Measurements from ENCODE around the gene CDCA3. TPM values are rescaled to one million over a fixed set of nuclear protein-coding genes. Genes with fewer than 3 reads are reported as not detected.

Gene CDCA3
- total and polyA plus RNA-seq, 2 of the 13 experiments (the other 11 are each of a cell fraction or from before 2014, with no cell fraction given) = 32.7 to 56.5 TPM

- TF ChIP-seq ZNF142 (CRISPR knock-in tag; IDR thresholded peaks at IDR 0.05) (no peak), ZBTB25 (CRISPR knock-in tag; IDR thresholded peaks at IDR 0.05) (peak; percentile 66; the same call in 1 of the 2 replicates), POLR2AphosphoS5 (IDR thresholded peaks at IDR 0.05; ENCODE audit: low read depth, low read length) (peak; percentile 61), ZFX (CRISPR knock-in tag; IDR thresholded peaks at IDR 0.05; ENCODE audit: low read depth) (peak; percentile 75; the same call in 1 of the 2 replicates), MYPOP (CRISPR knock-in tag; IDR thresholded peaks at IDR 0.05) (peak; percentile 36; the same call in 1 of the 2 replicates), LCORL (IDR thresholded peaks at IDR 0.05) (no peak), LCORL (CRISPR knock-in tag; IDR thresholded peaks at IDR 0.05) (peak; percentile 73), SNAI1 (CRISPR knock-in tag; IDR thresholded peaks at IDR 0.05; ENCODE audit: borderline replicate concordance) (peak; percentile 9), PAWR (CRISPR knock-in tag; IDR thresholded peaks at IDR 0.05; ENCODE audit: borderline replicate concordance) (no peak), ZNF331 (CRISPR knock-in tag; IDR thresholded peaks at IDR 0.05) (peak; percentile 47; the same call in 1 of the 2 replicates), PCBP1 (IDR thresholded peaks at IDR 0.05; ENCODE audit: borderline replicate concordance, low read depth, low read length) (peak; percentile 65; the same call in 1 of the 2 replicates), SOX6 (IDR thresholded peaks at IDR 0.05) (no peak), SOX6 (CRISPR knock-in tag; IDR thresholded peaks at IDR 0.05) (peak; percentile 48; the same call in 1 of the 2 replicates), HDAC1 (CRISPR knock-in tag; IDR thresholded peaks at IDR 0.05) (peak; percentile 45; the same call in 1 of the 2 replicates), NFKBIZ (CRISPR knock-in tag; IDR thresholded peaks at IDR 0.05) (peak; percentile 37; the same call in 1 of the 2 replicates), HNRNPLL (IDR thresholded peaks at IDR 0.05; ENCODE audit: low read depth, low read length, poor library complexity, severe bottlenecking) (peak; percentile 77), NFE2 (CRISPR knock-in tag; IDR thresholded peaks at IDR 0.05) (no peak), ZNF709 (CRISPR knock-in tag; IDR thresholded peaks at IDR 0.05) (no peak)
These were observed 22.3 kb upstream of the CDCA3 start, which contains the start of gene SPSB2 (continued) for GRCh38 chr12:6873094-6874014.

Measured in HepG2 (cell line).